ENCODE results near the gene TMEM132C.

- TF ChIP-seq, protein P1, sequence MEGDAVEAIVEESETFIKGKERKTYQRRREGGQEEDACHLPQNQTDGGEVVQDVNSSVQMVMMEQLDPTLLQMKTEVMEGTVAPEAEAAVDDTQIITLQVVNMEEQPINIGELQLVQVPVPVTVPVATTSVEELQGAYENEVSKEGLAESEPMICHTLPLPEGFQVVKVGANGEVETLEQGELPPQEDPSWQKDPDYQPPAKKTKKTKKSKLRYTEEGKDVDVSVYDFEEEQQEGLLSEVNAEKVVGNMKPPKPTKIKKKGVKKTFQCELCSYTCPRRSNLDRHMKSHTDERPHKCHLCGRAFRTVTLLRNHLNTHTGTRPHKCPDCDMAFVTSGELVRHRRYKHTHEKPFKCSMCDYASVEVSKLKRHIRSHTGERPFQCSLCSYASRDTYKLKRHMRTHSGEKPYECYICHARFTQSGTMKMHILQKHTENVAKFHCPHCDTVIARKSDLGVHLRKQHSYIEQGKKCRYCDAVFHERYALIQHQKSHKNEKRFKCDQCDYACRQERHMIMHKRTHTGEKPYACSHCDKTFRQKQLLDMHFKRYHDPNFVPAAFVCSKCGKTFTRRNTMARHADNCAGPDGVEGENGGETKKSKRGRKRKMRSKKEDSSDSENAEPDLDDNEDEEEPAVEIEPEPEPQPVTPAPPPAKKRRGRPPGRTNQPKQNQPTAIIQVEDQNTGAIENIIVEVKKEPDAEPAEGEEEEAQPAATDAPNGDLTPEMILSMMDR (IDR thresholded peaks at IDR 0.05): no peak
- TF ChIP-seq SIN3A (IDR thresholded peaks at IDR 0.05; ENCODE audit: borderline replicate concordance, low read depth, low read length): no peak
Measured at GRCh38 chr12:128654468-128654867, 387.5 kb downstream of the TMEM132C start.

Measured in SK-N-SH (cell line).